Stimulated activated naive CD8-positive, alpha-beta T cell treated with anti-CD3 and anti-CD28 coated beads, Interleukin-15, Interleukin-2, amounts not matched to agents 100 ng/mL and 50 ng/mL, for 24 hours (primary cell): ENCODE data around the gene FGD2.
A peak's percentile ranks its signal among the peaks of the same experiment; 100 is the strongest.
"Not testable (repeated sequence)": the region's sequence is repeated elsewhere in the genome, so short reads cannot be mapped to it uniquely, and the experiment has no call there.

Experiments used
- H3K27ac Mint-ChIP-seq: one replicate; pipeline ENCODE4 v1.8.0; 2021; ENCODE audit warnings: mild to moderate bottlenecking, mixed read lengths
- H3K27me3 Mint-ChIP-seq: one replicate; pipeline ENCODE4 v1.8.0; 2021; ENCODE audit warnings: mixed read lengths
- H3K36me3 Mint-ChIP-seq: one replicate; pipeline ENCODE4 v1.8.0; 2021; ENCODE audit warnings: low read depth, mixed read lengths
- H3K4me1 Mint-ChIP-seq: one replicate; pipeline ENCODE4 v1.8.0; 2021; ENCODE audit warnings: low read depth, mixed read lengths
- H3K4me3 Mint-ChIP-seq: one replicate; pipeline ENCODE4 v1.8.0; 2021; ENCODE audit warnings: mild to moderate bottlenecking, mixed read lengths
- H3K9me3 Mint-ChIP-seq: one replicate; pipeline ENCODE4 v1.8.0; 2021; ENCODE audit warnings: mixed read lengths

The FGD2 gene

GRCh38 chr6:37029249-37029971, 24.0 kb downstream of the FGD2 start:
- peaks cover 7% of the 10 kb centered on the region for H3K36me3 Mint-ChIP-seq
- H3K27me3 Mint-ChIP-seq = no peaks in the 10 kb centered on the region
- peaks cover 65% of the 10 kb centered on the region for H3K4me1 Mint-ChIP-seq
- H3K9me3 Mint-ChIP-seq = no peaks in the 10 kb centered on the region
- no peak overlapping the region for H3K4me3 Mint-ChIP-seq
- H3K27ac Mint-ChIP-seq = peak overlapping the region; percentile 22

- H3K4me1 Mint-ChIP-seq = peaks cover 60% of the 10 kb centered on the region
- peaks cover 7% of the 10 kb centered on the region for H3K36me3 Mint-ChIP-seq
- no peak overlapping the region for H3K27ac Mint-ChIP-seq
- no peaks in the 10 kb centered on the region for H3K27me3 Mint-ChIP-seq
- H3K4me3 Mint-ChIP-seq = no peak overlapping the region
- no peaks in the 10 kb centered on the region for H3K9me3 Mint-ChIP-seq
These were observed 25.1 kb downstream of the FGD2 start for GRCh38 chr6:37030599-37030998.

- Mint-ChIP-seq H3K27ac (peak overlapping the region; percentile 95), H3K36me3 (peaks cover 7% of the 10 kb centered on the region), H3K4me1 (peaks cover 52% of the 10 kb centered on the region), H3K9me3 (no peaks in the 10 kb centered on the region), H3K4me3 (no peak overlapping the region), H3K27me3 (no peaks in the 10 kb centered on the region)
These were observed 26.8 kb downstream of the FGD2 start for GRCh38 chr6:37032239-37032638.

- Mint-ChIP-seq H3K27ac (peak overlapping the region; percentile 95), H3K4me1 (peaks cover 52% of the 10 kb centered on the region), H3K4me3 (peak overlapping the region; percentile 8), H3K9me3 (no peaks in the 10 kb centered on the region), H3K27me3 (no peaks in the 10 kb centered on the region), H3K36me3 (peaks cover 7% of the 10 kb centered on the region)
These were observed 27.8 kb downstream of the FGD2 start for GRCh38 chr6:37033255-37033654.

GRCh38 chr6:37033819-37034795, 28.7 kb downstream of the FGD2 start:
- peak overlapping the region; percentile 95 for H3K27ac Mint-ChIP-seq
- H3K4me1 Mint-ChIP-seq = peaks cover 53% of the 10 kb centered on the region
- H3K27me3 Mint-ChIP-seq = no peaks in the 10 kb centered on the region
- H3K9me3 Mint-ChIP-seq = no peaks in the 10 kb centered on the region
- peak overlapping the region; percentile 61 for H3K4me3 Mint-ChIP-seq
- peaks cover 7% of the 10 kb centered on the region for H3K36me3 Mint-ChIP-seq

- no peaks in the 10 kb centered on the region for H3K27me3 Mint-ChIP-seq
- H3K4me3 Mint-ChIP-seq = no peak overlapping the region
- H3K9me3 Mint-ChIP-seq = no peaks in the 10 kb centered on the region
- H3K36me3 Mint-ChIP-seq = no peaks in the 10 kb centered on the region
- H3K27ac Mint-ChIP-seq = no peak overlapping the region
- peaks cover 49% of the 10 kb centered on the region for H3K4me1 Mint-ChIP-seq
These were observed 30.7 kb downstream of the FGD2 start for GRCh38 chr6:37036146-37036545.

GRCh38 chr6:37038292-37039198, 33.1 kb downstream of the FGD2 start:
- no peak overlapping the region for H3K27ac Mint-ChIP-seq
- H3K9me3 Mint-ChIP-seq = no peaks in the 10 kb centered on the region
- H3K4me1 Mint-ChIP-seq = peaks cover 39% of the 10 kb centered on the region
- no peaks in the 10 kb centered on the region for H3K27me3 Mint-ChIP-seq
- H3K4me3 Mint-ChIP-seq = no peak overlapping the region
- no peaks in the 10 kb centered on the region for H3K36me3 Mint-ChIP-seq

- H3K36me3 Mint-ChIP-seq = no peaks in the 10 kb centered on the region
- no peak overlapping the region for H3K4me3 Mint-ChIP-seq
- no peaks in the 10 kb centered on the region for H3K27me3 Mint-ChIP-seq
- no peak overlapping the region for H3K27ac Mint-ChIP-seq
- no peaks in the 10 kb centered on the region for H3K9me3 Mint-ChIP-seq
- peaks cover 28% of the 10 kb centered on the region for H3K4me1 Mint-ChIP-seq
These were observed 34.5 kb downstream of the FGD2 start for GRCh38 chr6:37039958-37040357.

- Mint-ChIP-seq H3K4me3 (no peak overlapping the region), H3K36me3 (no peaks in the 10 kb centered on the region), H3K4me1 (peaks cover 37% of the 10 kb centered on the region), H3K9me3 (no peaks in the 10 kb centered on the region), H3K27ac (no peak overlapping the region), H3K27me3 (no peaks in the 10 kb centered on the region)
These were observed 36.1 kb downstream of the FGD2 start for GRCh38 chr6:37041521-37041920.

GRCh38 chr6:37042150-37042549, 36.7 kb downstream of the FGD2 start:
- H3K36me3 Mint-ChIP-seq = no peaks in the 10 kb centered on the region
- peaks cover 43% of the 10 kb centered on the region for H3K4me1 Mint-ChIP-seq
- no peak overlapping the region for H3K4me3 Mint-ChIP-seq
- no peaks in the 10 kb centered on the region for H3K9me3 Mint-ChIP-seq
- H3K27me3 Mint-ChIP-seq = no peaks in the 10 kb centered on the region
- H3K27ac Mint-ChIP-seq = no peak overlapping the region

GRCh38 chr6:37043091-37043490, 37.6 kb downstream of the FGD2 start:
- not testable (repeated sequence) for H3K36me3 Mint-ChIP-seq, H3K4me3 Mint-ChIP-seq, H3K9me3 Mint-ChIP-seq, H3K27me3 Mint-ChIP-seq
- H3K27ac Mint-ChIP-seq = peak overlapping the region; percentile 51
- H3K4me1 Mint-ChIP-seq = peaks cover 52% of the 10 kb centered on the region

- H3K9me3 Mint-ChIP-seq = no peaks in the 10 kb centered on the region
- H3K4me3 Mint-ChIP-seq = no peak overlapping the region
- peaks cover 69% of the 10 kb centered on the region for H3K4me1 Mint-ChIP-seq
- peak overlapping the region; percentile 97 for H3K27ac Mint-ChIP-seq
- H3K27me3 Mint-ChIP-seq = no peaks in the 10 kb centered on the region
- H3K36me3 Mint-ChIP-seq = no peaks in the 10 kb centered on the region
These were observed 41.9 kb downstream of the FGD2 start for GRCh38 chr6:37047346-37047688.

- H3K4me1 Mint-ChIP-seq = peaks cover 69% of the 10 kb centered on the region
- H3K9me3 Mint-ChIP-seq = no peaks in the 10 kb centered on the region
- H3K27me3 Mint-ChIP-seq = no peaks in the 10 kb centered on the region
- H3K4me3 Mint-ChIP-seq = peak overlapping the region; percentile 13
- H3K27ac Mint-ChIP-seq = peak overlapping the region; percentile 97
- no peaks in the 10 kb centered on the region for H3K36me3 Mint-ChIP-seq
These were observed 42.4 kb downstream of the FGD2 start for GRCh38 chr6:37047689-37048402.

GRCh38 chr6:37048403-37048850, 43.0 kb downstream of the FGD2 start:
- Mint-ChIP-seq H3K4me1 (peaks cover 69% of the 10 kb centered on the region), H3K4me3 (peak overlapping the region; percentile 85)

More at GRCh38 chr6:37048403-37048850, 43.0 kb downstream of the FGD2 start:
- Mint-ChIP-seq H3K36me3 (no peaks in the 10 kb centered on the region), H3K9me3 (no peaks in the 10 kb centered on the region), H3K27ac (peak overlapping the region; percentile 97), H3K27me3 (no peaks in the 10 kb centered on the region)
